DND-41 (cell line): ENCODE data around the gene IRF6.

ENCODE experiments used
- ATAC-seq: fragments of 200-7000 bp; cut with Tn5 transposase; 3 replicates; pipeline ENCODE4 v1.9.1; 2021; ENCODE audit warnings: low read depth; ENCODE audit not compliant: insufficient read depth
- DNase-seq: peaks from one replicate; pipeline ENCODE4 v3.0.0-alpha.2; 2020
- H2AFZ ChIP-seq: 2 replicates; pipeline ENCODE4 v1.6.0; 2012; ENCODE audit warnings: low read depth, low read length
- H3K27ac ChIP-seq: 2 replicates; pipeline ENCODE4 v1.5.1; 2012; ENCODE audit warnings: low read length, inconsistent platforms
- H3K27me3 ChIP-seq: fragments of 200-600 bp; sonication (generic); 2 replicates; pipeline ENCODE4 v1.6.0; 2012; ENCODE audit warnings: low read length, mild to moderate bottlenecking, inconsistent platforms; ENCODE audit not compliant: insufficient read depth, poor library complexity
- H3K36me3 ChIP-seq: 2 replicates; pipeline ENCODE4 v1.5.1; 2012; ENCODE audit warnings: low read length, inconsistent platforms; ENCODE audit not compliant: insufficient read depth
- H3K4me1 ChIP-seq: 2 replicates; pipeline ENCODE4 v1.5.1; 2012; ENCODE audit warnings: mild to moderate bottlenecking, low read length; ENCODE audit not compliant: insufficient read depth
- H3K4me2 ChIP-seq: 2 replicates; pipeline ENCODE4 v1.6.0; 2012; ENCODE audit warnings: mild to moderate bottlenecking, moderate library complexity, low read length, inconsistent platforms; ENCODE audit not compliant: insufficient read depth
- H3K4me3 ChIP-seq, 2 experiments: fragments of 200-600 bp in 1 of 2; shearing (Covaris generic) in 1 of 2; 2 replicates each; pipeline ENCODE4 v1.5.1; 2012 to 2016; ENCODE audit warnings: inconsistent platforms in 2 of 2, low read length in 2 of 2, mild to moderate bottlenecking in 2 of 2, low read depth in 1 of 2, moderate library complexity in 1 of 2
- H3K79me2 ChIP-seq: 2 replicates; pipeline ENCODE4 v1.6.0; 2012; ENCODE audit warnings: low read length, inconsistent platforms; ENCODE audit not compliant: insufficient read depth
- H3K9ac ChIP-seq: 2 replicates; pipeline ENCODE4 v1.6.0; 2012; ENCODE audit warnings: low read depth, mild to moderate bottlenecking, inconsistent platforms, low read length, moderate library complexity
- H3K9me3 ChIP-seq: 2 replicates; pipeline ENCODE4 v1.5.1; 2012; ENCODE audit warnings: low read length, moderate library complexity, mild to moderate bottlenecking, inconsistent platforms; ENCODE audit not compliant: insufficient read depth, severe bottlenecking
- H4K20me1 ChIP-seq: 2 replicates; pipeline ENCODE4 v1.6.0; 2012; ENCODE audit warnings: low read length; ENCODE audit not compliant: insufficient read depth
- CTCF ChIP-seq: IDR thresholded peaks from 2 replicates; pipeline ENCODE4 v1.5.1; 2012; ENCODE audit warnings: borderline replicate concordance, low read length, moderate library complexity, mild to moderate bottlenecking; ENCODE audit not compliant: poor library complexity, severe bottlenecking; ENCODE audit errors: extremely low read depth
- EZH2 ChIP-seq: IDR thresholded peaks from 3 replicates; pipeline ENCODE4 v1.6.1; 2012; ENCODE audit warnings: borderline replicate concordance, low read depth, mild to moderate bottlenecking, moderate library complexity, low read length, inconsistent platforms; ENCODE audit not compliant: severe bottlenecking

Gene IRF6

DNA sequence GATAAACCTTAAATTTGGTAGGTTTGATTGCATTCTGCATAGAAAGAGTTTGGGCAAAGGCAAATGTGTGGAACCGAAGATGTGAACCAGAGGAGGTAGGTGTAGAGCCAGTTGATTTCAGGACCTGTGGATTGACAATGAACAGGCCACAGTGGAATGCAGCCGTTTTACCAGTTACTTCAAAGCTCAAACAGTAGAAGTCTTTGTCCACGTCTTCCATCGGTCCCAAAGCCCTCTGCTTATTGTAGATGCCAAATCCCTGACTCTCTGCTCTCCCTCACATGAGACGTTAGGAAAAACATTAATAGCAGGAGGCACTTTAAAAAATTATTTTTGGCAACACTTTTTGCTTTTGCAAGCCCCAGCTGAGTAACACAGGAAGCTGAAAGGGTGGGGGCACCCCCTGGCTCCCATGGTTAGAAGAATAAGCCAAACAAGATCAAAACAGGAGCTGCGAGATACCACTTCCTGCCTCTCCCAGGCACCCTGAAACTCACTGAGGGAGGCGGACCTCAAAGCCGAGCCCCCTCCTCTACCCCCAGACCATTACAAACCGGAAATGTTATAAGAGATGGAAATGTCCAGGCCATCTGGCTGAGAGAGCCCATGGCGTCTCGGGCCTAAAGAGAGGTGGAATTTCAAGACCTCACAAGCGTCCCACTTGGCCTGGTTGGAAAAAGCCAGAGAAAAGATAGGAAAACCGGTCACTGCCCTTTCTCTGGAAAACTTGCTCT lies 36.6 kb downstream of the IRF6 start:
- no peaks in the 10 kb centered on the region for H3K9me3 ChIP-seq
- no peak for TF ChIP-seq CTCF
- TF ChIP-seq EZH2: no peak
- H3K79me2 ChIP-seq: peaks cover 6% of the 10 kb centered on the region; the same call in 1 of the 2 replicates
- peak; percentile 69 for ATAC-seq
- DNase-seq: peak; percentile 91
- H3K27me3 ChIP-seq: no peaks in the 10 kb centered on the region
- H3K36me3 ChIP-seq: peaks cover 28% of the 10 kb centered on the region
- peaks cover 18% of the 10 kb centered on the region for H4K20me1 ChIP-seq
- peak overlapping the region; percentile 20; the same call in 1 of the 2 replicates for H2AFZ ChIP-seq
- peak overlapping the region; percentile 93 for H3K27ac ChIP-seq
- H3K4me2 ChIP-seq: peak overlapping the region; percentile 72
- peak overlapping the region; percentile 11 to 51; a peak in 2 of 4 replicates for H3K4me3 ChIP-seq
- peak overlapping the region; percentile 68 for H3K9ac ChIP-seq
- H3K4me1 ChIP-seq: peaks cover 57% of the 10 kb centered on the region

- DNase-seq: peak; percentile 94
Measured at GRCh38 chr1:209768354-209768774, 37.6 kb downstream of the IRF6 start.

GRCh38 chr1:209767706-209768105 lies 38.2 kb downstream of the IRF6 start:
- H3K4me3 ChIP-seq: peak overlapping the region in 1 of 2 experiments; percentile 49; a peak in 2 of 4 replicates
- TF ChIP-seq CTCF (no peak), EZH2 (no peak)
- ATAC-seq: peak; percentile 33
- no peaks in the 10 kb centered on the region for H3K27me3 ChIP-seq
- H3K27ac ChIP-seq: peak overlapping the region; percentile 93
- peaks cover 18% of the 10 kb centered on the region for H4K20me1 ChIP-seq
- H3K36me3 ChIP-seq: peaks cover 35% of the 10 kb centered on the region
- peaks cover 6% of the 10 kb centered on the region; the same call in 1 of the 2 replicates for H3K79me2 ChIP-seq
- H3K9ac ChIP-seq: peak overlapping the region; percentile 68
- peak; percentile 68 for DNase-seq
- H3K4me1 ChIP-seq: peaks cover 57% of the 10 kb centered on the region
- no peak overlapping the region for H2AFZ ChIP-seq
- H3K4me2 ChIP-seq: peak overlapping the region; percentile 72
- H3K9me3 ChIP-seq: no peaks in the 10 kb centered on the region

More at GRCh38 chr1:209768354-209768774, 37.6 kb downstream of the IRF6 start:
- TF ChIP-seq EZH2 (no peak), CTCF (no peak)
- peak; percentile 87 for ATAC-seq
- Histone ChIP-seq H3K27ac (peak overlapping the region; percentile 93), H3K79me2 (peaks cover 6% of the 10 kb centered on the region; the same call in 1 of the 2 replicates), H3K9me3 (no peaks in the 10 kb centered on the region), H4K20me1 (peaks cover 18% of the 10 kb centered on the region), H3K4me3 (peak overlapping the region in 1 of 2 experiments; percentile 49; a peak in 2 of 4 replicates), H3K36me3 (peaks cover 32% of the 10 kb centered on the region), H3K9ac (peak overlapping the region; percentile 68), H3K27me3 (no peaks in the 10 kb centered on the region), H3K4me1 (peaks cover 57% of the 10 kb centered on the region), H3K4me2 (peak overlapping the region; percentile 72), H2AFZ (no peak overlapping the region)
